Panc1 (cell line): ENCODE data around the gene C1QTNF2. TPM values are rescaled to one million over a fixed set of nuclear protein-coding genes. Genes with fewer than 3 reads are reported as not detected.

ENCODE experiments used
- ATAC-seq: fragments of 200-7000 bp; cut with Tn5 transposase; 2 replicates; pipeline ENCODE4 v1.9.1; 2020; ENCODE audit warnings: mild to moderate bottlenecking, moderate library complexity
- BruUV-seq: library from RNA; stranded (reverse); fragments of 400-500 nt; replicated peaks from 2 replicates; lab custom pipeline; 2021; lab: Mats Ljungman, UMichigan
- CTCF ChIA-PET: fragments of 300-600 bp; sonication (Branson Sonifier 250); formaldehyde crosslinking; loops from one replicate; lab custom pipeline; 2022; ENCODE audit warnings: antibody characterized with exemption; lab: Charles Lee
- POLR2A ChIA-PET: fragments of 300-600 bp; sonication (Branson Sonifier 250); formaldehyde crosslinking; loops from one replicate; lab custom pipeline; 2022; ENCODE audit warnings: antibody characterized with exemption; lab: Charles Lee
- DNase-seq: peaks from one replicate; pipeline ENCODE4 v3.0.0-alpha.2; 2010; ENCODE audit warnings: low read depth, low spot score
- H3K27ac ChIP-seq: 2 replicates; pipeline ENCODE4 v1.5.1; 2011; ENCODE audit warnings: mild to moderate bottlenecking, low read length, inconsistent platforms
- H3K27me3 ChIP-seq: fragments of 200-500 bp; sonication (Bioruptor generic); 2 replicates; pipeline ENCODE4 v1.6.0; 2014; ENCODE audit warnings: low read length, inconsistent platforms; ENCODE audit not compliant: control insufficient read depth, insufficient read depth
- H3K36me3 ChIP-seq: fragments of 200-500 bp; sonication (Bioruptor generic); 2 replicates; pipeline ENCODE4 v1.5.1; 2014; ENCODE audit warnings: inconsistent platforms, mild to moderate bottlenecking, low read length, moderate library complexity; ENCODE audit not compliant: control insufficient read depth, insufficient read depth
- H3K4me1 ChIP-seq: 2 replicates; pipeline ENCODE4 v1.5.1; 2011; ENCODE audit warnings: inconsistent platforms, mild to moderate bottlenecking, low read length, moderate library complexity; ENCODE audit not compliant: control insufficient read depth, insufficient read depth
- H3K4me3 ChIP-seq, 2 experiments: 2 replicates each; pipeline ENCODE4 v1.5.1; 2011 to 2012; ENCODE audit warnings: low read depth in 2 of 2, low read length in 2 of 2, mild to moderate bottlenecking in 2 of 2, inconsistent platforms in 1 of 2, moderate library complexity in 1 of 2
- H3K9me3 ChIP-seq: fragments of 200-500 bp; sonication (Bioruptor generic); 2 replicates; pipeline ENCODE4 v1.5.1; 2014; ENCODE audit warnings: low read depth, mild to moderate bottlenecking, inconsistent platforms, low read length, moderate library complexity; ENCODE audit not compliant: control insufficient read depth, insufficient read depth
- CTCF ChIP-seq: fragments of 450-650 bp; IDR thresholded peaks from 2 replicates; pipeline ENCODE4 v1.5.1; 2017; ENCODE audit warnings: mild to moderate bottlenecking
- POLR2AphosphoS5 ChIP-seq: IDR thresholded peaks from 2 replicates; pipeline ENCODE4 v1.6.1; 2012; ENCODE audit warnings: mild to moderate bottlenecking, low read depth, low read length, moderate library complexity
- REST ChIP-seq, 2 experiments: IDR thresholded peaks; 2 replicates each; pipeline ENCODE4 v1.6.1; 2011 to 2012; ENCODE audit warnings: low read depth in 2 of 2, control low read depth in 1 of 2, low read length in 1 of 2, mild to moderate bottlenecking in 1 of 2, moderate library complexity in 1 of 2; ENCODE audit not compliant: insufficient read depth in 1 of 2
- SIN3A ChIP-seq: IDR thresholded peaks from 2 replicates; pipeline ENCODE4 v1.6.1; 2012; ENCODE audit warnings: low read depth, mild to moderate bottlenecking, low read length, moderate library complexity, borderline replicate concordance; ENCODE audit not compliant: insufficient read depth
- TCF7L2 ChIP-seq: IDR thresholded peaks from 2 replicates; pipeline ENCODE4 v1.6.1; 2011; ENCODE audit warnings: mild to moderate bottlenecking, low read depth, low read length, inconsistent platforms
- in situ Hi-C: cut with HindIII; loops from 2 replicates; pipeline ENCODE4 v1.10.0; 2016; ENCODE audit warnings: low sequenced_read_pairs, low pct_unique_long_range_greater_than_20kb
- intact Hi-C: fragments of 100-400 bp; cut with micrococcal nuclease; formaldehyde crosslinking; loops from one replicate; pipeline ENCODE4 v1.10.0; 2022; ENCODE audit not compliant: unreplicated experiment
- total RNA-seq: library from RNA; stranded (reverse); gene quantifications from one replicate; pipeline ENCODE4 v1.2.1, GENCODE V29; 2021; ENCODE audit not compliant: unreplicated experiment

C1QTNF2 gene
- total RNA-seq, 1 experiment from 2014 or later: 0.44 TPM

- ATAC-seq (no peak), DNase-seq (no peak)
- Histone ChIP-seq H3K27me3 (no peaks in the 10 kb centered on the region), H3K27ac (no peak overlapping the region), H3K9me3 (no peaks in the 10 kb centered on the region), H3K4me3 (no peak overlapping the region), H3K4me1 (0 out of 2 replicates have a peak, but pooled peaks cover 3% of the 10 kb centered on the region), H3K36me3 (no peaks in the 10 kb centered on the region; the same call in 1 of the 2 replicates)
- in situ Hi-C loops: no loop called here
- no peak for TF ChIP-seq CTCF
- TF ChIP-seq SIN3A: no peak
- TF ChIP-seq REST (IDR thresholded peaks at IDR 0.05; ENCODE audit: insufficient read depth in 1 of 2, low read depth in 2 of 2, low read length in 1 of 2): no peak
- no peak for TF ChIP-seq TCF7L2
- no peak for TF ChIP-seq POLR2AphosphoS5
- intact Hi-C loops: no loop called here
- ChIA-PET CTCF (interaction anchor here (1.1 kb wide), 1 partner anchor 38 kb away, joined by 3 read pairs; no protein-coding TSS in a partner anchor), POLR2A (no interaction called here)
- BruUV-seq: no TSS peak
Observed at GRCh38 chr5:160305319-160305718, 65.1 kb downstream of the C1QTNF2 start.

- no peak overlapping the region for H3K4me3 ChIP-seq
- no peak for TF ChIP-seq REST (IDR thresholded peaks at IDR 0.05; ENCODE audit: insufficient read depth in 1 of 2, low read depth in 2 of 2, low read length in 1 of 2)
- TF ChIP-seq SIN3A: no peak
- no peak for TF ChIP-seq POLR2AphosphoS5
- TF ChIP-seq CTCF: no peak
- TF ChIP-seq TCF7L2: no peak
- H3K27me3 ChIP-seq: no peaks in the 10 kb centered on the region
- in situ Hi-C loops: no loop called here
- no peak for ATAC-seq
- CTCF ChIA-PET: no interaction called here
- intact Hi-C loops: no loop called here
- no peaks in the 10 kb centered on the region; the same call in 1 of the 2 replicates for H3K36me3 ChIP-seq
- no peaks in the 10 kb centered on the region for H3K4me1 ChIP-seq
- H3K27ac ChIP-seq: no peak overlapping the region
- DNase-seq: no peak
- no peaks in the 10 kb centered on the region for H3K9me3 ChIP-seq
- POLR2A ChIA-PET: no interaction called here
- BruUV-seq: no TSS peak
Observed at GRCh38 chr5:160303690-160304089, 66.7 kb downstream of the C1QTNF2 start.
